BJ (cell line): Measurements from ENCODE around the gene MB. TPM values are rescaled to one million over a fixed set of nuclear protein-coding genes. Genes with fewer than 3 reads are reported as not detected.

ENCODE experiments used
- CTCF ChIA-PET: fragments of 350-600 bp; formaldehyde crosslinking; extraction: SDS; loops from one replicate; lab custom pipeline; 2021; ENCODE audit warnings: antibody characterized with exemption, inconsistent platforms; lab: Yijun Ruan, JAX
- POLR2A ChIA-PET: fragments of 300-600 bp; sonication (Branson Sonifier 250); formaldehyde crosslinking; extraction: SDS; loops from one replicate; lab custom pipeline; 2021; ENCODE audit warnings: antibody characterized with exemption; lab: Charles Lee
- DNase-seq: peaks from one replicate; pipeline ENCODE4 v3.0.0-alpha.2; 2011; ENCODE audit warnings: low read depth
- H3K27me3 ChIP-seq: 2 replicates; pipeline ENCODE4 v1.6.0; 2011; ENCODE audit warnings: low read length; ENCODE audit not compliant: control insufficient read depth, insufficient read depth
- H3K36me3 ChIP-seq: 2 replicates; pipeline ENCODE4 v1.5.1; 2011; ENCODE audit warnings: low read length; ENCODE audit not compliant: control insufficient read depth, insufficient read depth
- H3K4me3 ChIP-seq: 2 replicates; pipeline ENCODE4 v1.5.1; 2011; ENCODE audit warnings: low read depth, mild to moderate bottlenecking, control low read depth, low read length
- polyA plus RNA-seq: library from polyadenylated mRNA; depleted of rRNA; stranded (reverse); fragments of >200 nt; gene quantifications from 2 replicates; pipeline ENCODE4 v1.2.3, GENCODE V29; 2011
- TF ChIP-seq, protein P1 (sequence below): IDR thresholded peaks from 2 replicates; pipeline ENCODE4 v1.5.1; 2011; ENCODE audit warnings: low read depth, mild to moderate bottlenecking, control low read depth, inconsistent platforms, low read length, moderate library complexity; ENCODE audit not compliant: insufficient read depth

MB gene
- polyA plus RNA-seq, 1 experiment = not detected

DNA sequence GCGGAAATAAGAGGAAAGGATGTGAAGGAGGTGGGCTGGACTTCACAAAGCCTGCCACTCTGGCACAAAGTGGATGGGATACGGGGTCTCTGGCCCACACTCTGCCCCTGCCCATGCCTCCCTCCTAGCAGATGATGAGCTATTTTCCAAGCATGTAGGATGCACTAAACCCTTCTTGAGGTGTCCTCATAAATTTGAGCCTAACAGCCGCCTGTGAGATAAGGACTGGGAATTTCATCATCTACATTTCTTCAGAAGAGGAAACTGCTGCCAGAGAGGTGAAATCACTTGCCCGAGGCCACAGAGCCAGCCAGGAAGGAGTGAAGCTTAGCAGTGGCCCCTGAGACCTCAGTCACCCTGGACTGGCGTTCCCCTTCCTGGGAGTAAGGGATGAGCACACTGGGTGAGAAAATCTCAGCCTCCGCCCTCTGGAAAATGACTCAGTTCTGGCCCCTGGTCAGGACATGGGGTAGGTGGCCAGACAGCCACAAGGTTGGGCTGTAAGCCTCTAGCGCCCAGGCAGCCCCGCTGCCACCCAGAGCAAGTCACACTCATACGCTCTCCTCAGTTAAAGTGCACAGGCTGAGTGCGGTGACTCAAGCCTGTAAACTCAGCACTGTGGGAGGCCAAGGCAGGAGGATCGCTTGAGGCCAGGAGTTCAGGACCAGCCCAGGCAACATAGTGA is 27.9 kb downstream of the MB start:
- peak; percentile 92 for DNase-seq
- TF ChIP-seq, protein P1, sequence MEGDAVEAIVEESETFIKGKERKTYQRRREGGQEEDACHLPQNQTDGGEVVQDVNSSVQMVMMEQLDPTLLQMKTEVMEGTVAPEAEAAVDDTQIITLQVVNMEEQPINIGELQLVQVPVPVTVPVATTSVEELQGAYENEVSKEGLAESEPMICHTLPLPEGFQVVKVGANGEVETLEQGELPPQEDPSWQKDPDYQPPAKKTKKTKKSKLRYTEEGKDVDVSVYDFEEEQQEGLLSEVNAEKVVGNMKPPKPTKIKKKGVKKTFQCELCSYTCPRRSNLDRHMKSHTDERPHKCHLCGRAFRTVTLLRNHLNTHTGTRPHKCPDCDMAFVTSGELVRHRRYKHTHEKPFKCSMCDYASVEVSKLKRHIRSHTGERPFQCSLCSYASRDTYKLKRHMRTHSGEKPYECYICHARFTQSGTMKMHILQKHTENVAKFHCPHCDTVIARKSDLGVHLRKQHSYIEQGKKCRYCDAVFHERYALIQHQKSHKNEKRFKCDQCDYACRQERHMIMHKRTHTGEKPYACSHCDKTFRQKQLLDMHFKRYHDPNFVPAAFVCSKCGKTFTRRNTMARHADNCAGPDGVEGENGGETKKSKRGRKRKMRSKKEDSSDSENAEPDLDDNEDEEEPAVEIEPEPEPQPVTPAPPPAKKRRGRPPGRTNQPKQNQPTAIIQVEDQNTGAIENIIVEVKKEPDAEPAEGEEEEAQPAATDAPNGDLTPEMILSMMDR = 0 out of 2 replicates have a peak, but pooled peaks have one; percentile 17
- CTCF ChIA-PET = interaction anchor here (0.8 to 3.0 kb wide), 4 partner anchors 53 to 535 kb away, joined by 3 to 15 read pairs (median 3); no protein-coding TSS in a partner anchor

DNA sequence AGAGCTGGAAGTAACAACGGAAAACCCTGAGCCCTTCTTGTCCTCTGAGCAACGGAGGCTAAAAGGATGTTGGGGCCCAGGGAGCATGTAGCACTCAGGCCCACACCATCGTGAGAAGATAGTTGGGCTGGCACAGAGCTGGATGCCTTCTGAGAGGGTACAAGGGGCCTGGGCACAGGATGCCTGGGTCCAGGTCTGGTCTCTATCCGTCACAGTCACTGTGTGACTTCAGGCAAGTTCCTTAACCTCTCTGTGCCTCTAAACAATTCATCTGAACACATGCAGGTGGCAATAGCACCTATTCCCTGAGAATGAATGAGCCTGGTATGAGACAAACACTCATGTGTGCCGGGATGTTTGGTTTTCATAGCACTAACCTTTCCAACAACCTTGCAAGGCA is 29.2 kb downstream of the MB start:
- TF ChIP-seq, protein P1 = no peak
- DNase-seq = no peak
- Histone ChIP-seq H3K27me3 (no peaks in the 10 kb centered on the region), H3K36me3 (no peaks in the 10 kb centered on the region), H3K4me3 (no peak overlapping the region)
- CTCF ChIA-PET = interaction anchor here (1.2 to 3.0 kb wide), 2 partner anchors 157 to 237 kb away, joined by 4 to 15 read pairs; no protein-coding TSS in a partner anchor
- POLR2A ChIA-PET = no interaction called here

More for the DNA sequence above, 27.9 kb downstream of the MB start:
- POLR2A ChIA-PET = interaction anchor here (1.2 kb wide), 1 partner anchor 38 kb away, joined by 3 read pairs; no protein-coding TSS in a partner anchor
- Histone ChIP-seq H3K4me3 (no peak overlapping the region), H3K27me3 (no peaks in the 10 kb centered on the region), H3K36me3 (no peaks in the 10 kb centered on the region)

DNA sequence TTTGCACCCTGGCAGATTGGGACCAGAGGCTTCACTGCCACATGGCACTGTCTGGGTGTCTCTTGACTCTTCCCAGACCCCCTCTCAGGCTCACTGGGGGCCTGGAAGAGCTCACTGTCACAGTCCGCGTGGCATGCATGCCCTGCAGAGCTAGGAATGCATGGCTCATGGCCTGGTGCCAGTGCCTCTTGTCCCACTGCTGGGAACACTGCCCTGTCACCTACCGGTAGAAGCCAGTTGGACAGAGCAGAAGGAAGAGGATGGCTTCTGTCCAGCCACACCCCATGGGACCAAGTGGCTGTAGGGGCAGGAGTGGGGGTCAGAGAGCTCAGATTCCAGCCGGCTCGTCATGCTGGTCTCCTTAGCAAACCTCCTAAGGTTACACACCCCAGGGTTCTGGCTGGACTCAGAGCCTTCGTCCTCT is 29.7 kb downstream of the MB start:
- ChIA-PET CTCF (interaction anchor here (1.2 to 3.0 kb wide), 2 partner anchors 157 to 236 kb away, joined by 4 to 15 read pairs; no protein-coding TSS in a partner anchor), POLR2A (no interaction called here)
- Histone ChIP-seq H3K4me3 (no peak overlapping the region), H3K27me3 (no peaks in the 10 kb centered on the region), H3K36me3 (no peaks in the 10 kb centered on the region)
- TF ChIP-seq, protein P1 = no peak
- no peak for DNase-seq

DNA sequence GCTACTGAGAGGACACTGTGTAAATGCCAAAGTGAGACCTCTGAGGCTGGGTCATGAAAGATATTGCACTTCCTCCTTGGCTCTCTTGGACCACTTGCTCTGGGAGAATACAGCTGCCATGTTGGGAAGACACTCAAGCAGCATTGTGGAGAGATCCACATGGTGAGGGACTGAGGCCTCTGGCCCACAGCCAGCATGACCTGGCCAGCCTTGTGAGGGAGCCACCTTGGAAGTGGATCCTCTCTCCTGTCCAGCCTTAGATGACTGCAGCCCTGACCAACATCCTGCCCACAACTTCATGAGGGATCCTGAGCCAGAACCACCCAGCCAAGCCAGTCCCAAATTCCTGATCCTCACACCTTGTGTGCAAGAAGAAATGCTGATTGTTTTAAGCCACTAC is 30.4 kb downstream of the MB start:
- no peaks in the 10 kb centered on the region for H3K27me3 ChIP-seq
- CTCF ChIA-PET = interaction anchor here (3.0 kb wide), 1 partner anchor 156 kb away, joined by 15 read pairs; no protein-coding TSS in a partner anchor
- DNase-seq = no peak
- no peaks in the 10 kb centered on the region for H3K36me3 ChIP-seq
- H3K4me3 ChIP-seq = no peak overlapping the region
- POLR2A ChIA-PET = no interaction called here
- TF ChIP-seq, protein P1 = no peak
